Left lobe of liver (tissue), 2 donors: Measurements from ENCODE around the gene TMEM108. TPM values are rescaled to one million over a fixed set of nuclear protein-coding genes. Genes with fewer than 3 reads are reported as not detected.

Experiments used
- ATAC-seq: fragments of 200-7000 bp; cut with Tn5 transposase; one replicate; pipeline ENCODE4 v1.9.1; 2020; ENCODE audit warnings: mild to moderate bottlenecking, moderate library complexity
- DNase-seq: peaks from one replicate; pipeline ENCODE4 v3.0.0-alpha.2; 2020; ENCODE audit warnings: low spot score
- total RNA-seq: library from RNA; stranded (reverse); gene quantifications from one replicate; pipeline ENCODE4 v1.2.1, GENCODE V29; 2021
- donor health status: DM: no; HTN: no; CAD: no; lungs with moderate emphysema.
- donor health status: DM: no; HTN: yes; CAD: no.

Gene TMEM108
- total RNA-seq, 1 donor from 2014 or later: not detected

DNA sequence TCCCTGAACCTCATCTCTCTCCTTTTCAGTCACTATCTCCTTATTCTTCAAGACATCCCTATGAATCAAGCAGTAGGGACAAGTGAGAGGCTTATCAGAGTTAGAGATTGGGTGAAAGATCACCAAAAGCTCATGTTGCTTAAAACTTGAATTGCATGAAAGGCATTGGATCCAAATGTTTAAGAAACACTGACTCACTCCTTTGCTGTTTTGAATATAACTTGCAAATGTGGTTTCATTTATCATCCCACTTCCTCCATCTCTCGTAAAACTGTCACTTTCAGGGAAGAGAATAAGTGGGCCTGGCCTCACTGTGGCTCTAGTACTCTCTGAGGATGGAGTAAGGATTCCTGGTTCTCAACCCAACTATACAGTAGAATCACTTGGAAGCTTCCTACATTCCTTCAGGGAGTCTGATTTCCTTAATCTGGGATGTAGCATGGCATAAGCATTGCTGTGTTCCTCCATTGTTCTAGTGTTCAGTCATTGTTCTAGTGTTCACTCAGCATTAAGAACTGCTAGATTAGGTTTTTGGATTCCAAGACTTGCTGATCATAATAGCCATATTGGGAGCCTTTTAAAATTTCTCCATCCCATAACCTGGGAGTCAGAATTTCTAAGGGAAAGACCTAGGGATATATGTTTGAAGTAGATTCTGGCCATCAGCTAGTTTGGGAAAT is 171.8 kb downstream of the TMEM108 start:
- DNase-seq (no peak), ATAC-seq (no peak)

DNA sequence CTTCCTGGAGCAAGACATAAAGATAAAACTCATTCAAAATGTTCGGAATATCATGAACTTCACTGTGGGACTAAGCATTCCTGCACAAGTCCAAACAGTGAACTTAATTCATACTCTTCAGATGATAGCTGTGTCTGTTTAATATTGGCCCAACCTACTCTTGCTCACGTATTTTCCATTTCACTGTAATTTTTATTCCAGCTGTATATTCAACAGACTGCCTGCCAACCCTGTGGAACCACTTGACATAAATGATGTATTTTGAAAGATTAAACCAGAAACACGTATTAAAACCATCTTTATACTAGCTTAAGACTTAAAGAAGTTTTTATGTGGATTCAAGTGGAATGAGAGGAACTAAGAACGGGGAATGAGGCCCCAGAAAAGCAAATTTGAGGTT is 172.5 kb downstream of the TMEM108 start:
- ATAC-seq: no peak
- no peak for DNase-seq

DNA sequence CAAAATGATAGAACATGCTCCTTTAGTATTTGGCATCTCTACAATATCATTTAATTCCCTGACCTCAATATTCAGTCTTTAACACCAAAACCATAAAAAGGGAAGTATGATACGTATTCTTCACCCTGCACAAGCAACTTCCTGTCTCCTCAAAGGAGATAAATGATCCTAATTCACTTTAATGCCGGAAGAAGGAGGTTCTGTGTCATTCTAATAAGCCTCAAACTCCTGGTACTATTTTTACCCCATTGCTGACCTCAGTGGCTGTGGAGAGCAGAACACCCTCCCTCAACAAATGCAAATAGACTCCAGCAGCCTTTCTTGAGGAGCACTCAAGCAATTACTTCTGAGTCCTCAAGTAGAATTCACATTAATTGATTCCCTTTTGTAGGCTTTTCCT is 173.3 kb downstream of the TMEM108 start:
- DNase-seq (no peak), ATAC-seq (no peak)

DNA sequence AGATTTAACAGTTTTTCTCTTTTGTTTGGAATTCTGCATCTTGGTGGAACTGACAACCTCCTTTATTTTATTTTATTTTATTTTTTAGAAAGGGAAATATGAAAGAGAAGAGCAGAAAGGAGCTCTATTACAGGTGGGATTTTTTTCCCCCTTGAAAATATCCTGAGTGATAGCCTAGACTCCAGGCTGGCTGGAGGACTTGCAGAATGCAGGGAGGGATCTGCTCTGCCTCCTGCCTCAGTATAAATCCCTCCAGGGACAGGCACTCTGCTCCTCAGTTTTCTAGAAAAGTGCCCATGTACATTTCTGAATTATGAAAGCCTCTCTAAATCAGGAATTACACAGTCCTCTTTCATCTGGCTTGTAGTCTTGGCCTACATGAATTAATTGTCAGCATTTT is 173.7 kb downstream of the TMEM108 start:
- DNase-seq: no peak

DNA sequence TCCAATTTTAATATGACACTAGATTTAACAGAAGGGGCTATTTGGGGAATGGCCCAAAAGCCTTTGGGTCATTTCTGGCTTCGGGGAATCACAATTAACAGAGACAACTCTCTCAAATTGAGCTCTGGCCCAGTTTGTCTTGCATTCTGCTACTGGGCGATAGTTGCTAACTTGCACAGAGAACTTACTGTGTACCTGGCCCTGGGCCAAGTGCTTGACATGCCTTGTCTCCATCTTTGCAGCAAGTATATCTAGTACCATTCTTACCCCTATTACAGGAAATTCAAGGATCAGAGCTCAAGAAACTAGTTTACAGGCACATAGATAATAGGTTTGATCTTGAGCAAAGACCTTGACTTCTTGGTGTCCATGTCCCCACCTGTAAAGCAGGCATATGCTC is 175.7 kb downstream of the TMEM108 start:
- DNase-seq (no peak), ATAC-seq (no peak)

More for the DNA sequence above, 173.7 kb downstream of the TMEM108 start:
- no peak for ATAC-seq

DNA sequence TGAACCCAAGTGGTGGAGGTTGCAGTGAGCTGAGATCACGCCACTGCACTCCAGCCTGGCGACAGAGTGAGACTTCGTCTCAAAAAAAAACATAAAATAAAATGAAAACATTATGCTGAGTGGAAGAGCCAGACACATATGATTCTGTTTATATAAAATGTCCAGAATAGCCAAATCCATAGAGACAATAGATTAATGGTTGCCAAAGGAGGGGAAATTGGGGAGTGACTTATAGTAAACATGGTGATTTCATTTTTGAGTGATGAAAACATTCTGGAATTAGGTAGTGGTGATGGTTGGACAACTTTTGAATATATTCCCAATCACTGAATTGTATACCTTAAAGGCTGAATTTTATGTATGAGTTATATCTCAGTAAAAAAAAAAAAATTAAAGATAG is 189.6 kb downstream of the TMEM108 start:
- DNase-seq: no peak
- no peak for ATAC-seq

DNA sequence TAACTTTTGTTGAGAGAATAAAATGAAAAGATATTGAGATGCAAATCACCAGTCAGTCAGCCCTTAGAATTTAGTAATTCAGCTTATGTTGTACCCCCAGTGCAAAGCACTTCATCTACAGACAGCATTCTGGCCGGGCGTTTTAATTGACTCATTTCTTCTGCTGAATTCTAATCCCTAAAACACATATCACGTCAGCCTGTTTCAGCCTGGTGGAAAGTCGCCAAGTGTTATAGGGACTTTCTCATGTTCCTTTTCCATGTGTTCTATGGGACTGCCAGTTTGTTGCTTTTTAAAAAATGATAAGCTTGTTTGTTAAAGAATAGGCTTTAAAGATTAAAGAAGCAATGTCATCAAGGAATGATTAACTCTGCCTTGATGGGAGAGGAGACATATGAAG is 192.0 kb downstream of the TMEM108 start:
- ATAC-seq (no peak), DNase-seq (no peak)

DNA sequence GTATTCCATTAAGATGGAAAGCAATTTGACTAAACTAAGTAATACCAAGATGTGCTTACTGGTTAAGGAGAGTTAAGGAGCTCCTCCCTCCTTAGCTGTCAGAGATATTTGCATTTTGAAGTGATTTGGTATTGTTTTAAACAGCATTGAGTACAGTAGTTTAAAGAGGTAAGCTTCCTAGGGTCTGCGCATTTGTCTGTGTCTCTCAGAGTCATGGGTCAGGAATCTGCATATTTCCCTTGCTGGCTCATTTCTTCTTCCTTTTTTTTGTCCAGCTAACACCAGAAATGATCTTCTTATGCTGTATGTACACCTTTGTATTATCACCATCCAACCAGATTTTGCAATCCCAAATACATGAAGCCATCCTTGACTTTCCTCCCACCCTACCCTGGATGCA is 198.7 kb downstream of the TMEM108 start:
- no peak for ATAC-seq
- DNase-seq: no peak

DNA sequence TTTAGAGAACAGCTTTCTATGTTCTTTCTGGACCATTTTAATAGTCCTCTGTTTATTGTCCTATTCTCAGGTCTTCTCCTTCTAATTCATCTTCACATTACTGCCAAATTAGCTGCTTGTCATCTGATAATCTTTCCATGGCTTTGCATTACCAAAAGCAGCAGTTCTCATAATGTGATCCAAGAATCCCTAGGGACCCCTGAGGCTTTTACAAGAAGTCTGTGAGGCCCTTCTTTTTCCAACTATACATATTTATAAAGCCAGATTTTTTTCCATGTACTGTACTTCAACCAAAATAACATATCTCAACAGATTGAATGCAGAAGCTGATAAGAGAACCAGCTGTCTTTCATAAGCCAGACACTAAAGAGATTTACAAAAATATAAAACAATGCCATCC is 199.2 kb downstream of the TMEM108 start:
- no peak for ATAC-seq
- DNase-seq: no peak

DNA sequence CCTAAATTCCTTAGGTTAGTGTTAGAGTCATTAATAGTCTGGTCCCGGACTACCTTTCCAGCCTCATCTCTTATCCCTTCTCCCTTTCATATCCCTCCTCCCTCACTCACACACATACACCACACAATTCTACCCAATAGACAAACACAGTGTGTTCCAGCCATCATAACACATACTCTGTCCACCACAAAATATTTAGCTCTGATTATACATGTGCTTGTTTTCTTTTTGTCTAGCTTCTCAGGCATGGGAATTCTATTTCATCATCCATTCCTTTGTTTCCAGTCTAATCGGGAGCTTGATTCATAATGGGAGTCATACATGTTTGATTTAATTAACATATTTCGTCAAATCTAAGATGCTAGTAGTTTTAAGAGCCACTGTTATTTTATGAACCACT is 199.8 kb downstream of the TMEM108 start:
- ATAC-seq (no peak), DNase-seq (no peak)

DNA sequence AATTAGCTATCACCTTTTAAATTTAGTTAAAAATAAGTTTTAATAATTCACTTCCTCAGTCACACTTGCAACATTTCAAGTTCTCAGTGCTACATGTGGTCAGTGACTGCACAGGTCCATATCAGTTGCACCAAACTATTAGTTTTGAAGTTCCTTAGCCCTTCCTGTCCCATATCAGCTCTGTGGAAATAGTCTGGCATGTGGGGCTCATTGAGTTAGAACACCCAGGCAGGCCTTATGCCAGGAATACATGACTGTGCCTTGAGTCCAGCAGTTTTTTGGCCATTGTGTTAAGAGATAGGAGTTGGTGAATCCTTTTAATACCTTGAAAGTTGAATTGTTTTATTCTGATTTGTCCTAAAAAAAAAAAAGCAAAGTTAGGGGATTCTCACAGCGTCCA is 207.9 kb downstream of the TMEM108 start:
- DNase-seq (no peak), ATAC-seq (no peak)

DNA sequence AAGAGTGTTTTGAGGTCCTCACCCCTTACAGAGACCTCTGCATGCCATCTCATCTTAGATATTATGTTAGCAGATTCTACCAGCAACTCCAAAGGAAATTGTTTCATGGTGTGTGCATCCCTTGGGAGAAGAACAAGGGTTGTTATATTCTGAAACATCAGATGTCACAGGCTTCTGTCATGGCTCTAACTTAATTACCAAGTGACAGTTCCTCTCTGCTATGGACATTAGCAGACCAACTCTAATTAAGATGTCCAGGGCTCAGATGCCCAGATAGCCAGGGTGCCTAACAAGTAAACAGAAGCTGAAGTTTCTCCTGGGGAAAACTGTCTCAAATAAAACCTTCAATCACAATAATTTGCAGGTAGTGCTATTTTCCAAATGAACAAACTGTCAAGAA is 208.6 kb downstream of the TMEM108 start:
- DNase-seq (no peak), ATAC-seq (no peak)

DNA sequence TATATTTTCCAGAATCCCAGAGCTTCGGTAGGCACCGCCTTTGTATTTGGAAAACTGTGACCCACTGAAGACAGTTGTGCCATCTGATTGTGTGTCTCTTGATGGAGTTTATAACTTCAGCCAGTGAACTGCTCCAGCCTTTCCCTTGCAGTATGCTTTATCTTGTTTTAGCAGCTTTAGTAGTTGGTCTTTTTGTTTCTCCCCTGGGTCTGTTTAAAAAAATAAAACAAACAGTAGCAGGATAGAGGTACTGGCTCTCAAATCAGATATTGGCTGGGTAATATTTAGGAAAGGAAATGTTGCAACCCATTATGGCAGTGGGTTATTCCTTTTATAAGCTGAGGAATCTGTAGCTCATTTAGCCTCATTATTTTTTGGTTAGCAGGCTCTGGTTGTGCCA is 210.2 kb downstream of the TMEM108 start:
- no peak for DNase-seq
- ATAC-seq: no peak

DNA sequence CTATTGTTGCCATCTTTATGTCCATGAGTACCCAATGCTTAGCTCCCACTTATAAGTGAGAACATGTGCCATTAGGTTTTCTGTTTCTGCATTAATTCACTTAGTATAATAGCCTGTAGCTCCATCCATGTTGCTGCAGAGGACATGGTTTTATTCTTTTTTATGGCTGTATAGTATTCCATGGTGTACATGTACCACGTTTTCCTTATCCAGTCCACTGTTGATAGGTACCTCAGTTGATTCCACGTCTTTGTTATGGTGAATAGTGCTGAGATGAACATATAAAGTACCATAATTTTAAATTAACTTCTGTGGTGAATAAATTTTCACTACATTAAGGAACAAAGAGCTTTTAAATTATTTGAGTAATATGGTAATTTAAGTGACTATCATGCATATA is 211.3 kb downstream of the TMEM108 start:
- ATAC-seq: no peak
- no peak for DNase-seq

DNA sequence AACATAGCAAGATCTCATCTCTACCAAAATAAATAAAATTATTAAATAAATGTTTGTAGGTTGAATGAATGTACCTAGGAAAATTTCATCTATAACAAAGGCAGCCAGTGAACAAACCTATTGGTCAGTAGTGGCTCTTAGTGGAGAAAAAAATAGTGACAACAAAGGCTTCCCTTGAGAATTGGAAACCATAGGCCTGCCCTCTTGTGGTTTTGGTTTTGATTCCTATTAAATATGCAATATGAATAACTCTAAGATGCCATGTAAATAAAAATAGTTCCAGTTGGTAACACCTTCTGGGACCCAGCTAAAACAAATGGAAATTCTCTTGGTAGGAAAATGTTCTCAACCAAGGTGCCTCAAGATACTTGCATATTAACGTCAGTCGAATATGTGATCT is 216.0 kb downstream of the TMEM108 start:
- DNase-seq (no peak), ATAC-seq (no peak)

DNA sequence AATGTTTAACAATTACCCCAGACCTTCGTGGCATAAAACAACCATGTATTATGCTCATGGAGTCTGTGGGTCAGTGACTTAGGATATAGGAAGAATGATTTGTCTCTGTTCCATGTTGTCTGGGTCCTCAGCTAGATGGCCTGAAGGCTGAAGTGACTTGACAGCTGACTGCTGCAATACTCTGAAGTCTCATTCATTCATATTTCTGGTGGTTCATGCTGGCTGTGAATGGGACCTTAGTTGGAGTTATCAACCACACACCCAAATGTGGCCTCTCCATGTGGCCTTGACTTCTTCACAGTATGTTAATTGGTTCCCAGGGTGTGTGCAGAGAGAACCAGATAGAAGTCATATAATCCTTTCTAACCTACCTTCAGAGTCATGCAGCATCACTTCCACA is 216.5 kb downstream of the TMEM108 start:
- ATAC-seq (no peak), DNase-seq (no peak)

DNA sequence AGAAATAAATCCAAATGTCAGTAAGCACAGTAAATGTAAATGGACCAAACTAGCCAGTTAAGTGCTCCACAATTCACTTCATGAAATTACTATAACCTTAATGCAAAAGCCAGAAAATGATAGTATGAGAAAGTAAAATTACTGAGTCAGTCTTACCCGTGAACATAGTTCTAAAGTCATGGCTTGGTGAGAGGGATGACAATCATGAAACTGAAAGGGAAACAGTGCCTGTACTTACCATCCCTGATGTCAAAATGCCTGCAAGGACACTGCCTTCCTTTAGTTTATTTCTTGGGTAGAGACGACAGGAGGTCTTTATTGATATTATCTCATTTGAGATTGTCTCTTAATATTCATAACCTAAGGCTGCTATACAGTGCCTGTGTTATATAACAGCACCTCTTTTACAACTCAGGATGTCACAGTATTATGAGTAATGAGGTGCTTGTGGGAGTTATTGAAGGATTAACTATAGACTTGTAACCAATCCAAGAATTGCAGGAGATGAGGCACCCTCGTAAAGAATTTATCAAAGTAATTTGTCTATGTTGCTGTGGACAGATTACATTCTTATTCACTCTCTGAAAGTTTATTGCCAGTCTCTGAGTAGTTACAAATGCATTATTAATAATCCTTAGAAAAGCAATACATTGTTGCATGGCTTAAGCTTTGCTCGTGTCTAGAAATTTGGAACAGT is 218.7 kb downstream of the TMEM108 start:
- ATAC-seq (no peak), DNase-seq (no peak)

DNA sequence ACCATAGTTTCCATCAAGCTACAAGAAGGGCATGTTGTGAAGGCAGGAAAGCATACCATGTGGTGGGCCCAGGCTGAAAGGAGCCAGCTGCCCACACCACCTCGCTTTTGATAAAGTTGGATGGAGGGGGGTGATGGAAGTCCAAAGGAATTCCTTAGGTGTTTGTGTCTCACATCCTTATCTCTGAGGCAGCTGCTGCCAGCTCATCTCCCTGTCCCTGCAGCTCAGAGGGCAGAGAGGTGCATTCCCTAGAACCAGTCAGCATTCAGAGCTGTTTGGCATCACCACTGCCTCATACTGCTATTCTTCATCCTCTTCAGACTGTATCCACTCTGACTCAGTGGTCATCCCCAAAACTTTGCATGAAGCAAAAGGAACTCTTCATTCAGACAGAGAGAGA is 220.2 kb downstream of the TMEM108 start:
- DNase-seq: no peak
- ATAC-seq: no peak

DNA sequence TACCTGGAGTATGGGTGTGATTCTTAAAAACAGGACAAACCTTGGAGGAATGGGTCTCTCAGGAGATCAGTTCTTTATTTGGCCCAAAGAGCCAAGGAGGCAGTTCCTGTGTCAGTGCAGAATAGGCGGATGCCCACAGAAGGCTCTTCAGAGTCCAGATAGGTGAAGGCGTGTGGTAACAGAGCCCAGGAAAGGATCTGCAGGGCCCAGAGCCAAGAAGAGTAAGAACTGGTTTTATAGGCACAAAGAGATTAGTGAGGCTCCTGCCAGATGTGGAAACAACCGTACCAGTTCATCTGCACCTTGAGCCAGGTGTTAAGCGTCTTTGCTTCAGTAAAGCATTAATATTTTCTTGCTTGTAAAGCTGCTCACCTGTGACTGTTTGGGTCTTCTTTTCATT is 221.6 kb downstream of the TMEM108 start:
- DNase-seq: no peak
- ATAC-seq: no peak

DNA sequence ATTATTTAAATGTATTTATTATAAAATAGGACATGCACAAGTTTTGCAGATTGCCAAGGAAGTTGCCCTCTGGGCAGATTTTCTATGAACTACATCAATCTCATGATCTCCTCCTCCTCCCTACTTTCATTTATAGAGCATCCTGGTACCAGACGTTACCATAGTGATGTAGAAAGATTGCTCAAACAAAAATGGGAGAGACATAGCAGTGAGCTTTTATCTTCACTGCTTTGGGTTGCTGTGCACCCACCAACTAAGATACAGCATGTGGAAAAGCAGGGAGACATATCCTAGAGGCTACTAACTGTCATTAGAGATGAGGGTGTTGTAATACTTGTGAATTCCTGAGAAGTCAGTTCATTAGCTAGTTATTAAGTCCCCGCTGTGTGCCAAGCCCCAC is 224.1 kb downstream of the TMEM108 start:
- ATAC-seq (no peak), DNase-seq (no peak)

DNA sequence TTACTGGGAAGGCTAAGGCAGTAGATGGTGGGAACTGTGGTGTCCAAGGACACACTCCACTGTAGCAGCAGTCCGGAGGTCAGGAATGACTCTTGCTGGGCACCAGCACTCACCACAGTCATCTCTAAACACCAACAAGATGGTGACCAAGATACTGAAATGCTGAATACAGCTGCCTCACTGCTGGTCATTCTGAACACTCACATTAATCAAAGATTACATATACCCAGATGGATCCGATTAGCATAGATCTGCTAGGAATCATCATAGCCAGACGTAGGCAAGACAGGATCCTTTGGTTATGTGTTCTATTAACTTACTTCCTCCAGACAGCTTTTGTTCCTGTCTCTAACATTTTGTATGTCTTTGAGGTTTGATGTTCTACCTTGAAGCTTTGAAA is 226.7 kb downstream of the TMEM108 start:
- ATAC-seq (no peak), DNase-seq (no peak)

DNA sequence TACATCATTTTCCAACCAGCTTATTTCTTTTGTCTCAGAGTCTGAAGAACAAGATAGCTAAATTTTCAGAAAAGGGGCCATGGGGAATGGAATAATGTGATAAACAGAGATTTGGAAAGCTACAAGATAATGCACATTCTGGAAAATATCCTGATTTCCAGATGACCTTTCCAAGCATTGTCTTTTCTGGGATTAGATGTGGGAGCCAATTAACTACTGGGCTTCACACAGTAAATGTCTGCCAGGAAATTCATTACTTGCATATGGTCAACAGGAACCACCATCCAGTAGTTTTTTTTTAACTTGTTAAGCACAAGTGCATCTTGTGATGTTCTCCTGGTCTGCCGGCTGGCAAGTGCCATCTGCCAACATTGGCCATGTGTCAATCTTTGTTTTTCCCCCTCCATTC is 230.5 kb downstream of the TMEM108 start:
- ATAC-seq: no peak
- no peak for DNase-seq

DNA sequence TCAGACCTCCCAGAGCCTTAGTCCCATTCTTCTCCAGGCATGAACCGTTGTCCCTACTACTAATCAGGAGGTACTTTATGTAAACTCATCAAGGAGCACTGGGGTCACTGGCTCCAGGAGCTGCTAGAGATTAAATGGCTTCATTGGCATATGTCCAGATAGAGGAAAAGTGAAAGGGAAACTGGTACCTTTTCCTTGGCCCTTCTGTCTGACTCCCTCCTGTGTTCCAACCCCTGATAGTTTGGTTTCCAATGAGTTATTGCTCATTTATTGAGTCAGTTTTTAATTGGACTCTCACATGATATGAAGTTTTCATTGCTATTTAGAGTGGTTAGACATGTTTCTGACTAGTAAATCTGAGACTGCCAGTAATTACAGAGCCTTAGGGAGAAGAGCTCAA is 231.2 kb downstream of the TMEM108 start:
- ATAC-seq: no peak
- no peak for DNase-seq
